SK-N-SH (cell line): ENCODE results near the gene HSPB7.

Source experiments
- CHD2 ChIP-seq: fragments of 150-350 bp; IDR thresholded peaks from 2 replicates; pipeline ENCODE4 v1.6.1; 2018; ENCODE audit warnings: low read length; ENCODE audit not compliant: partially characterized antibody
- EP300 ChIP-seq, 2 experiments: IDR thresholded peaks; 2 replicates each; pipeline versions ENCODE4 v1.4.0 to v1.6.1; 2012; ENCODE audit warnings: borderline replicate concordance in 1 of 2, low read depth in 1 of 2, low read length in 1 of 2
- EZH2phosphoT487 ChIP-seq: fragments of 200-600 bp; sonication (generic); IDR thresholded peaks from 2 replicates; pipeline ENCODE4 v1.6.1; 2017; ENCODE audit warnings: low read depth, mixed run types, mild to moderate bottlenecking, antibody characterized with exemption, moderate library complexity, borderline replicate concordance
- JUND ChIP-seq: IDR thresholded peaks from 2 replicates; pipeline ENCODE4 v1.4.0; 2012
- MXI1 ChIP-seq: IDR thresholded peaks from 2 replicates; pipeline ENCODE4 v1.6.1; 2012; ENCODE audit warnings: mild to moderate bottlenecking, low read depth, low read length, improper control_type of control experiment
- POLR2AphosphoS5 ChIP-seq: IDR thresholded peaks from 2 replicates; pipeline ENCODE4 v1.6.1; 2012; ENCODE audit warnings: low read depth, low read length
- RAD21 ChIP-seq: IDR thresholded peaks from 2 replicates; pipeline ENCODE4 v1.6.1; 2012; ENCODE audit warnings: mild to moderate bottlenecking, low read length
- RCOR1 ChIP-seq: fragments of 150-350 bp; IDR thresholded peaks from 2 replicates; pipeline ENCODE4 v1.6.1; 2017; ENCODE audit warnings: antibody characterized with exemption, low read length
- TCF12 ChIP-seq: IDR thresholded peaks from 2 replicates; pipeline ENCODE4 v1.4.0; 2012
- TF ChIP-seq, protein P1 (sequence below): fragments of 200-600 bp; sonication (generic); IDR thresholded peaks from 2 replicates; pipeline ENCODE4 v1.6.1; 2017; ENCODE audit warnings: antibody characterized with exemption, mild to moderate bottlenecking, moderate library complexity
- TF ChIP-seq, protein P2 (sequence below): IDR thresholded peaks from 2 replicates; pipeline ENCODE4 v1.6.1; 2012; ENCODE audit warnings: mild to moderate bottlenecking, low read depth, low read length, moderate library complexity

GRCh38 chr1:16061266-16061665 lies 43.4 kb upstream of the HSPB7 start:
- TF ChIP-seq, protein P1, sequence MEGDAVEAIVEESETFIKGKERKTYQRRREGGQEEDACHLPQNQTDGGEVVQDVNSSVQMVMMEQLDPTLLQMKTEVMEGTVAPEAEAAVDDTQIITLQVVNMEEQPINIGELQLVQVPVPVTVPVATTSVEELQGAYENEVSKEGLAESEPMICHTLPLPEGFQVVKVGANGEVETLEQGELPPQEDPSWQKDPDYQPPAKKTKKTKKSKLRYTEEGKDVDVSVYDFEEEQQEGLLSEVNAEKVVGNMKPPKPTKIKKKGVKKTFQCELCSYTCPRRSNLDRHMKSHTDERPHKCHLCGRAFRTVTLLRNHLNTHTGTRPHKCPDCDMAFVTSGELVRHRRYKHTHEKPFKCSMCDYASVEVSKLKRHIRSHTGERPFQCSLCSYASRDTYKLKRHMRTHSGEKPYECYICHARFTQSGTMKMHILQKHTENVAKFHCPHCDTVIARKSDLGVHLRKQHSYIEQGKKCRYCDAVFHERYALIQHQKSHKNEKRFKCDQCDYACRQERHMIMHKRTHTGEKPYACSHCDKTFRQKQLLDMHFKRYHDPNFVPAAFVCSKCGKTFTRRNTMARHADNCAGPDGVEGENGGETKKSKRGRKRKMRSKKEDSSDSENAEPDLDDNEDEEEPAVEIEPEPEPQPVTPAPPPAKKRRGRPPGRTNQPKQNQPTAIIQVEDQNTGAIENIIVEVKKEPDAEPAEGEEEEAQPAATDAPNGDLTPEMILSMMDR: no peak
- TF ChIP-seq, protein P2, sequence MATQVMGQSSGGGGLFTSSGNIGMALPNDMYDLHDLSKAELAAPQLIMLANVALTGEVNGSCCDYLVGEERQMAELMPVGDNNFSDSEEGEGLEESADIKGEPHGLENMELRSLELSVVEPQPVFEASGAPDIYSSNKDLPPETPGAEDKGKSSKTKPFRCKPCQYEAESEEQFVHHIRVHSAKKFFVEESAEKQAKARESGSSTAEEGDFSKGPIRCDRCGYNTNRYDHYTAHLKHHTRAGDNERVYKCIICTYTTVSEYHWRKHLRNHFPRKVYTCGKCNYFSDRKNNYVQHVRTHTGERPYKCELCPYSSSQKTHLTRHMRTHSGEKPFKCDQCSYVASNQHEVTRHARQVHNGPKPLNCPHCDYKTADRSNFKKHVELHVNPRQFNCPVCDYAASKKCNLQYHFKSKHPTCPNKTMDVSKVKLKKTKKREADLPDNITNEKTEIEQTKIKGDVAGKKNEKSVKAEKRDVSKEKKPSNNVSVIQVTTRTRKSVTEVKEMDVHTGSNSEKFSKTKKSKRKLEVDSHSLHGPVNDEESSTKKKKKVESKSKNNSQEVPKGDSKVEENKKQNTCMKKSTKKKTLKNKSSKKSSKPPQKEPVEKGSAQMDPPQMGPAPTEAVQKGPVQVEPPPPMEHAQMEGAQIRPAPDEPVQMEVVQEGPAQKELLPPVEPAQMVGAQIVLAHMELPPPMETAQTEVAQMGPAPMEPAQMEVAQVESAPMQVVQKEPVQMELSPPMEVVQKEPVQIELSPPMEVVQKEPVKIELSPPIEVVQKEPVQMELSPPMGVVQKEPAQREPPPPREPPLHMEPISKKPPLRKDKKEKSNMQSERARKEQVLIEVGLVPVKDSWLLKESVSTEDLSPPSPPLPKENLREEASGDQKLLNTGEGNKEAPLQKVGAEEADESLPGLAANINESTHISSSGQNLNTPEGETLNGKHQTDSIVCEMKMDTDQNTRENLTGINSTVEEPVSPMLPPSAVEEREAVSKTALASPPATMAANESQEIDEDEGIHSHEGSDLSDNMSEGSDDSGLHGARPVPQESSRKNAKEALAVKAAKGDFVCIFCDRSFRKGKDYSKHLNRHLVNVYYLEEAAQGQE: no peak
- no peak for TF ChIP-seq RAD21
- no peak for TF ChIP-seq TCF12
- no peak for TF ChIP-seq MXI1
- no peak for TF ChIP-seq JUND
- TF ChIP-seq EZH2phosphoT487: no peak
- no peak for TF ChIP-seq RCOR1
- TF ChIP-seq EP300 (IDR thresholded peaks at IDR 0.05; ENCODE audit: borderline replicate concordance in 1 of 2, low read depth in 1 of 2, low read length in 1 of 2): no peak
- TF ChIP-seq POLR2AphosphoS5: no peak
- no peak for TF ChIP-seq CHD2
